K562 (cell line): ENCODE data around the gene EGFR. TPM values are rescaled to one million over a fixed set of nuclear protein-coding genes. Genes with fewer than 3 reads are reported as not detected.

Source experiments
- ATAC-seq: fragments of 200-7000 bp; cut with Tn5 transposase; 3 replicates; pipeline ENCODE4 v1.9.1; 2020; ENCODE audit warnings: moderate library complexity
- BruUV-seq: library from RNA; stranded (reverse); fragments of 400-500 nt; replicated peaks from 2 replicates; lab custom pipeline; 2021; lab: Mats Ljungman, UMichigan
- CTCF ChIA-PET: fragments of 300-600 bp; formaldehyde crosslinking; extraction: SDS; loops from one replicate; lab custom pipeline; 2021; ENCODE audit warnings: low intra/inter-chr PET ratio; lab: Yijun Ruan, JAX
- POLR2A ChIA-PET: fragments of 300-600, 350-650 bp; sonication (Branson Sonifier 250); formaldehyde crosslinking; extraction: SDS; loops from one replicate; lab custom pipeline; 2021; ENCODE audit warnings: antibody characterized with exemption, inconsistent platforms; lab: Yijun Ruan, JAX
- DNase-seq, 4 experiments: peaks; one replicate each; pipeline versions ENCODE4 v3.0.0 to v3.0.0-alpha.2; 2011 to 2018; ENCODE audit warnings: low spot score in 3 of 4, mixed read lengths in 3 of 4; ENCODE audit errors: extremely low read depth in 1 of 4
- FAIRE-seq: peaks from 2 replicates; lab custom pipeline; 2011; peaks lifted over from hg19 to GRCh38; lab: Jason Lieb, UNC
- H2AFZ ChIP-seq: 2 replicates; pipeline ENCODE4 v1.6.0; 2011; ENCODE audit warnings: low read depth, low read length, control low read depth, inconsistent platforms
- H3K27ac ChIP-seq: fragments of 200-600 bp; 3 replicates; pipeline ENCODE4 v1.8.0; 2011; ENCODE audit warnings: low read depth, mild to moderate bottlenecking, control low read depth, inconsistent platforms, low read length, moderate library complexity, mixed read lengths; ENCODE audit errors: extremely low read depth
- H3K27me3 ChIP-seq, 2 experiments: fragments of 300-600 bp in 1 of 2; 2 replicates in 1 of 2; 3 replicates in 1 of 2; pipeline versions ENCODE4 v1.6.0 to v1.8.0; 2011; ENCODE audit warnings: inconsistent platforms in 2 of 2, low read length in 2 of 2, mild to moderate bottlenecking in 1 of 2, mixed read lengths in 1 of 2, moderate library complexity in 1 of 2; ENCODE audit not compliant: control insufficient read depth in 2 of 2, insufficient read depth in 2 of 2
- H3K36me3 ChIP-seq: fragments of 300-600 bp; 3 replicates; pipeline ENCODE4 v1.8.0; 2011; ENCODE audit warnings: mild to moderate bottlenecking, low read length, inconsistent platforms; ENCODE audit not compliant: control insufficient read depth, insufficient read depth
- H3K4me1 ChIP-seq, 2 experiments: fragments of 200-600 bp in 1 of 2; replicated peaks in 1 of 2; 2 replicates in 1 of 2; 3 replicates in 1 of 2; pipeline versions ENCODE4 v1.5.1 to v1.8.0; 2011; ENCODE audit warnings: inconsistent platforms in 2 of 2, low read length in 2 of 2, mild to moderate bottlenecking in 1 of 2, mixed read lengths in 1 of 2, moderate library complexity in 1 of 2; ENCODE audit not compliant: control insufficient read depth in 2 of 2, insufficient read depth in 2 of 2
- H3K4me2 ChIP-seq: 2 replicates; pipeline ENCODE4 v1.6.1; 2011; ENCODE audit warnings: low read length, control low read depth, inconsistent platforms, mixed read lengths; ENCODE audit not compliant: insufficient read depth
- H3K4me3 ChIP-seq: fragments of 200-600 bp; sonication (generic), shearing (Covaris generic); 2 replicates; pipeline ENCODE4 v1.5.1; 2016; ENCODE audit warnings: control low read depth, inconsistent platforms
- H3K79me2 ChIP-seq: fragments of 200-600 bp; 3 replicates; pipeline ENCODE4 v1.8.0; 2011; ENCODE audit warnings: low read length, inconsistent platforms; ENCODE audit not compliant: control insufficient read depth, insufficient read depth
- H3K9ac ChIP-seq, 2 experiments: 2 replicates each; pipeline versions ENCODE4 v1.6.0 to v1.6.1; 2011; ENCODE audit warnings: low read depth in 2 of 2, low read length in 2 of 2, control low read depth in 1 of 2, inconsistent platforms in 1 of 2, mild to moderate bottlenecking in 1 of 2, mixed read lengths in 1 of 2; ENCODE audit not compliant: insufficient read depth in 1 of 2
- H3K9me1 ChIP-seq: one replicate; pipeline ENCODE4 v1.6.0; 2011; ENCODE audit warnings: inconsistent platforms, mild to moderate bottlenecking, low read length, moderate library complexity; ENCODE audit not compliant: control insufficient read depth, insufficient read depth
- H3K9me3 ChIP-seq: replicated peaks from 2 replicates; pipeline ENCODE4 v1.5.1; 2011; ENCODE audit warnings: low read depth, low read length, inconsistent platforms; ENCODE audit not compliant: control insufficient read depth, insufficient read depth
- H4K20me1 ChIP-seq: replicated peaks from 2 replicates; pipeline ENCODE4 v1.6.1; 2011; ENCODE audit warnings: low read length, inconsistent platforms, mixed read lengths; ENCODE audit not compliant: control insufficient read depth, insufficient read depth
- ATF1 ChIP-seq, 2 experiments: fragments of 450-650 bp in 1 of 2; IDR thresholded peaks; 2 replicates each; pipeline ENCODE4 v1.6.1; 2016; ENCODE audit warnings: missing compliant biosample characterization in 1 of 2, missing genetic modification characterization in 1 of 2
- CBX5 ChIP-seq: IDR thresholded peaks from 2 replicates; pipeline ENCODE4 v1.6.1; 2014; ENCODE audit warnings: low read depth, borderline replicate concordance
- CREB5 ChIP-seq: fragments of 250-450 bp; sonication (Bioruptor Pico); IDR thresholded peaks from 2 replicates; pipeline ENCODE4 v1.5.0; 2020; ENCODE audit warnings: mild to moderate bottlenecking
- E4F1 ChIP-seq: fragments of 250-450 bp; sonication (Bioruptor Pico); IDR thresholded peaks from 2 replicates; pipeline ENCODE4 v1.5.0; 2021; ENCODE audit warnings: mild to moderate bottlenecking, borderline replicate concordance
- GATAD2B ChIP-seq: fragments of 450-650 bp; IDR thresholded peaks from 2 replicates; pipeline ENCODE4 v1.6.1; 2017; ENCODE audit warnings: mild to moderate bottlenecking, borderline replicate concordance
- MAFG ChIP-seq: fragments of 450-650 bp; conservative IDR thresholded peaks from 2 replicates; pipeline ENCODE4 v1.6.1; 2016; ENCODE audit warnings: missing genetic modification characterization, missing compliant biosample characterization
- NCOA6 ChIP-seq: fragments of 450-650 bp; IDR thresholded peaks from 2 replicates; pipeline ENCODE4 v1.6.1; 2017; ENCODE audit warnings: mild to moderate bottlenecking
- NFRKB ChIP-seq: fragments of 450-650 bp; IDR thresholded peaks from 2 replicates; pipeline ENCODE4 v1.6.1; 2016; ENCODE audit warnings: low read depth
- PML ChIP-seq: IDR thresholded peaks from 2 replicates; pipeline ENCODE4 v1.6.1; 2012; ENCODE audit warnings: low read length, inconsistent platforms
- SMARCB1 ChIP-seq: IDR thresholded peaks from 2 replicates; pipeline ENCODE4 v1.6.1; 2011; ENCODE audit warnings: improper control_type of control experiment, low read depth; ENCODE audit not compliant: insufficient read length
- WGBS: fragments of 100-300 bp; shearing (Covaris generic); methylation state at CpG from one replicate; pipeline ENCODE4 v1.1.6; 2016; ENCODE audit warnings: low coverage, mixed read lengths; ENCODE audit not compliant: insufficient coverage; ENCODE audit errors: missing lambda C conversion rate; 5-methylcytosine and 5-hydroxymethylcytosine counted together
- in situ Hi-C: fragments of 300-500 bp; cut with MboI; formaldehyde crosslinking; loops from 4 replicates; pipeline ENCODE4 v1.15.0; 2018; ENCODE audit warnings: inconsistent platforms, mixed read lengths
- intact Hi-C: fragments of 100-400 bp; cut with micrococcal nuclease; formaldehyde crosslinking; loops from 2 replicates; pipeline ENCODE4 v1.14.2; 2022
- polyA plus RNA-seq, 8 experiments: library from polyadenylated mRNA; depleted of rRNA in 4 of 8; stranded (reverse) in 5 of 8; unstranded in 3 of 8; fragments of >200 nt; fragmentation: Nextera tagmentation in 2 of 8; fragmentation: Illumina TruSeq in 1 of 8; extraction: Ambion mirVana in 2 of 8; extraction: Trizol in 1 of 8; gene quantifications; 2 replicates each; pipeline versions ENCODE4 v1.2.1 to v1.2.3, GENCODE V29; 2011 to 2014; ENCODE audit warnings: inconsistent platforms in 1 of 8, missing spikeins in 1 of 8
- total RNA-seq, 7 experiments: library from RNA; depleted of rRNA in 6 of 7; stranded (reverse); fragments of >200 nt in 6 of 7; fragmentation: Illumina TruSeq in 2 of 7; extraction: Trizol in 2 of 7; gene quantifications; 2 replicates each; pipeline versions ENCODE4 v1.2.1 to v1.2.3, GENCODE V29; 2011 to 2021; ENCODE audit warnings: low replicate concordance in 1 of 7

EGFR gene
- total and polyA plus RNA-seq, 9 of the 15 experiments (the other 6 are each of a cell fraction or from before 2014, with no cell fraction given): 0.13 TPM; not detected in 8

- no peak for FAIRE-seq
- no peak for TF ChIP-seq PML
- no peak for TF ChIP-seq CBX5
- no peak for TF ChIP-seq NFRKB
- no peak for TF ChIP-seq GATAD2B
- no peak for TF ChIP-seq SMARCB1
- no peak for TF ChIP-seq MAFG (tag)
- TF ChIP-seq NCOA6: no peak
- no peak for TF ChIP-seq CREB5 (CRISPR knock-in tag)
- no peak for TF ChIP-seq ATF1 (CRISPR knock-in tag; IDR thresholded peaks at IDR 0.05)
- no peak for TF ChIP-seq ATF1 (tag; IDR thresholded peaks at IDR 0.05)
- no peak for TF ChIP-seq E4F1 (CRISPR knock-in tag)
- WGBS: 0% methylated on average over 3 of the region's 3 CpGs
- intact Hi-C loops (loop anchor here (10.0 kb wide), 5 partner anchors 77 to 537 kb away; no protein-coding TSS in a partner anchor), in situ Hi-C loops (loop anchor here (5.0 kb wide), 1 partner anchor 464 kb away; no protein-coding TSS in a partner anchor)
- Histone ChIP-seq H3K4me2 (no peak overlapping the region), H2AFZ (no peak overlapping the region), H3K9me3 (no peaks in the 10 kb centered on the region), H3K9ac (no peak overlapping the region), H3K9me1 (no peaks in the 10 kb centered on the region), H3K27me3 (peaks cover 0 to 27% of the 10 kb centered on the region in 2 experiments; a peak in 3 of 5 replicates), H3K36me3 (no peaks in the 10 kb centered on the region), H3K4me3 (no peak overlapping the region), H3K79me2 (no peaks in the 10 kb centered on the region), H3K27ac (no peak overlapping the region), H3K4me1 (peaks cover 0 to 20% of the 10 kb centered on the region in 2 experiments; a peak in 3 of 5 replicates), H4K20me1 (no peaks in the 10 kb centered on the region; the same call in 1 of the 2 replicates)
- ATAC-seq: no peak
- no TSS peak for BruUV-seq
- CTCF ChIA-PET: no interaction called here
- no peak for DNase-seq
- POLR2A ChIA-PET: no interaction called here
Measured at GRCh38 chr7:55251313-55251712, 232.5 kb downstream of the EGFR start.
